Uterus (tissue), 2 donors: ENCODE results near the gene ECSIT.

Source experiments
- CTCF ChIP-seq, 4 experiments: fragments of 200-600 bp in 2 of 4; fragments of 450-650 bp in 2 of 4; sonication (generic) in 2 of 4; IDR thresholded peaks; one replicate each; pipeline ENCODE4 v1.5.1; 2016 to 2019; ENCODE audit warnings: antibody characterized with exemption in 4 of 4, mild to moderate bottlenecking in 2 of 4, moderate library complexity in 1 of 4
- POLR2A ChIP-seq, 2 donors: fragments of 450-650 bp; IDR thresholded peaks; one replicate each; pipeline ENCODE4 v1.6.1; 2016; ENCODE audit warnings: antibody characterized with exemption in 2 of 2, mild to moderate bottlenecking in 1 of 2, moderate library complexity in 1 of 2

GRCh38 chr19:11576227-11576626 lies 47.3 kb upstream of the ECSIT start:
- TF ChIP-seq CTCF (IDR thresholded peaks at IDR 0.05) (no peak), POLR2A (IDR thresholded peaks at IDR 0.05) (no peak)
